Measurements from ENCODE around the gene IRX2.

The IRX2 gene

DNA sequence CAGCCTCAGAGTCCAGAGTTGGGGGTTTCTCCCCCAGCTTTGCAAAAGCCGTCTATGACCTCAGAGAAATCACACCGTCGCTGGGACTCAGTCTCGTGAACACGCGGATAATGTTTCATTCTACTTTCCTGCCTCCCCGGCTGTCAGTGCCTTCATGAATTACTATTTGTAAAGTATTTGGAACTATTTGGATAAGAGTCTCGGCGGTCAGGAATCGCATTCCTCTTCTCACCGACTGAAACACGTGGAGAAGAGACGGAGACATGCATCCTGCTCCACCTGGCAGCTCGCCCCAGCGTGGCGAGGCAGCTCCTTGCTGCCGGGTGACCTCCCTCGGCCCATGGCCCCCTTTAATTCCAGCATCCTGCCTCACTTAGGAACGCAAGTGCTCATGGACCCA, 23.9 kb downstream of the IRX2 start:
- Histone ChIP-seq H3K9me3 (ENCODE audit: severe bottlenecking) (no peaks in the 10 kb centered on the region), H3K36me3 (ENCODE audit: low read depth) (no peaks in the 10 kb centered on the region), H3K27ac (ENCODE audit: poor library complexity, severe bottlenecking) (no peak overlapping the region), H3K4me3 (ENCODE audit: severe bottlenecking) (no peak overlapping the region), H3K4me1 (ENCODE audit: insufficient read depth, poor library complexity, severe bottlenecking) (no peaks in the 10 kb centered on the region), H3K27me3 (ENCODE audit: insufficient read depth, poor library complexity, severe bottlenecking) (peaks cover 38% of the 10 kb centered on the region)
- TF ChIP-seq, protein P1, sequence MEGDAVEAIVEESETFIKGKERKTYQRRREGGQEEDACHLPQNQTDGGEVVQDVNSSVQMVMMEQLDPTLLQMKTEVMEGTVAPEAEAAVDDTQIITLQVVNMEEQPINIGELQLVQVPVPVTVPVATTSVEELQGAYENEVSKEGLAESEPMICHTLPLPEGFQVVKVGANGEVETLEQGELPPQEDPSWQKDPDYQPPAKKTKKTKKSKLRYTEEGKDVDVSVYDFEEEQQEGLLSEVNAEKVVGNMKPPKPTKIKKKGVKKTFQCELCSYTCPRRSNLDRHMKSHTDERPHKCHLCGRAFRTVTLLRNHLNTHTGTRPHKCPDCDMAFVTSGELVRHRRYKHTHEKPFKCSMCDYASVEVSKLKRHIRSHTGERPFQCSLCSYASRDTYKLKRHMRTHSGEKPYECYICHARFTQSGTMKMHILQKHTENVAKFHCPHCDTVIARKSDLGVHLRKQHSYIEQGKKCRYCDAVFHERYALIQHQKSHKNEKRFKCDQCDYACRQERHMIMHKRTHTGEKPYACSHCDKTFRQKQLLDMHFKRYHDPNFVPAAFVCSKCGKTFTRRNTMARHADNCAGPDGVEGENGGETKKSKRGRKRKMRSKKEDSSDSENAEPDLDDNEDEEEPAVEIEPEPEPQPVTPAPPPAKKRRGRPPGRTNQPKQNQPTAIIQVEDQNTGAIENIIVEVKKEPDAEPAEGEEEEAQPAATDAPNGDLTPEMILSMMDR (IDR thresholded peaks at IDR 0.05; ENCODE audit: poor library complexity, severe bottlenecking), result no peak
- no peak for ATAC-seq (ENCODE audit: low read depth)
- no peak for DNase-seq (ENCODE audit: low spot score)

DNA sequence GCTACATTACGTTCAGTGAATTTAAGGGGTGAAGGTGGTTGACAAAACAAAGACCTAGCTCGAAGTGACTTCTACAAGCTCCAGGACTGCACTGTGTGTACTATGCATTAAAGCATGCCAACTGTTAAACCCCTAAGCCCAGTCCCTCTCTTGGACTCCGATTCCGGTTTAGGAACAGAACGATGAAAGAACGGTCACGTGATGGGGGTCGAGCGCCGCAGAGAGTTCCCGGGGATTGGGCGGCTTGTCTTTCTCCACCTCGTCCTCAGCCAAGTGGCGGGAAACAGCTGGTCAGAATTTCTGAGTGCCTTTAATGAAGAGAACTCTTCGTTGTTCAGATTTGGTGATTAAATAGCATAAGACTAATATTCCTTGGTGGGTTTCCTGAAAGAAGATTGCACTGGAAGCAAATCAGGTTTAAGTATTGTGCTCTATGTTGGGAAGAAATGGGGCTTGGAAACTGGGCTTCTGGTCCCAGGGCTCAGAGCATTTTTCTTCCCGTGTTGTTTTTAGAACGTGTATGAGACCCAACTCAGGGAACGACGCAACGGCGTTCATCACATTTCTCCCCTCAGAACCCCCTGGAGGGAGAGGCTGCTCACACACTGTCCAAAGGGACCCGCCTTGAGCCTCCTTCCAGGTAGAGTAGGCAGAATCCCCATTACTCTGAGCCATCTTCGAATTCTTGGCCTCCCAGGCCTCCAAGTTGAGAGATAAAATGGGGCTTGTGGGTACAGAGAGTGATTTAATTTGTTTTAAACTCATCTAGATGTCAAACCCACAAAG, 25.3 kb downstream of the IRX2 start:
- ATAC-seq (ENCODE audit: low read depth) (no peak), DNase-seq (ENCODE audit: low spot score) (no peak)
- no peaks in the 10 kb centered on the region for H3K4me1 ChIP-seq (ENCODE audit: insufficient read depth, poor library complexity, severe bottlenecking)
- TF ChIP-seq, protein P1 (IDR thresholded peaks at IDR 0.05; ENCODE audit: poor library complexity, severe bottlenecking), result no peak
- H3K36me3 ChIP-seq (ENCODE audit: low read depth), result no peaks in the 10 kb centered on the region
- H3K4me3 ChIP-seq (ENCODE audit: severe bottlenecking), result no peak overlapping the region
- peaks cover 31% of the 10 kb centered on the region for H3K27me3 ChIP-seq (ENCODE audit: insufficient read depth, poor library complexity, severe bottlenecking)
- no peaks in the 10 kb centered on the region for H3K9me3 ChIP-seq (ENCODE audit: severe bottlenecking)
- H3K27ac ChIP-seq (ENCODE audit: poor library complexity, severe bottlenecking), result no peak overlapping the region

DNA sequence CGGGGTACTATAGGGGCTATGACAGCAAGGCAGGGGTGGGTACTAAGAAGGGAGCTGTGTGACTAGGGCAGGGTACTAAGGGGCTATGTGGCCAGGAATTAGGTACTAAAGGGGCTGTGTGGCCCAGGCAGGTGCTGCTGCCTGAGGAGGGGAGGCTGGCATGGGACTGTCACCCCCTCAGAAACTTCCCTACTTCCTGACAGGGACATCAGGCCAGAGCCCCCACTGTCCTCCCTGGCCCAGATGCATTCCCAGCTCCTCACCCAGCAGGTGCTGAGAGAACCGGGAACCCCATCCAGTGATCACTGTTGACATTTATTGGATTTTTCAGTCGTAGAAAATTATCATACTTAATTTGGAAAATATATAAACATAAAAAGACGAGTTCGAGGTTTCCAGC, 26.6 kb downstream of the IRX2 start:
- Histone ChIP-seq H3K27ac (ENCODE audit: poor library complexity, severe bottlenecking) (no peak overlapping the region), H3K27me3 (ENCODE audit: insufficient read depth, poor library complexity, severe bottlenecking) (peaks cover 31% of the 10 kb centered on the region), H3K4me1 (ENCODE audit: insufficient read depth, poor library complexity, severe bottlenecking) (no peaks in the 10 kb centered on the region), H3K9me3 (ENCODE audit: severe bottlenecking) (no peaks in the 10 kb centered on the region), H3K4me3 (ENCODE audit: severe bottlenecking) (no peak overlapping the region), H3K36me3 (ENCODE audit: low read depth) (no peaks in the 10 kb centered on the region)
- TF ChIP-seq, protein P1 (IDR thresholded peaks at IDR 0.05; ENCODE audit: poor library complexity, severe bottlenecking), result no peak
- no peak for DNase-seq (ENCODE audit: low spot score)
- no peak for ATAC-seq (ENCODE audit: low read depth)

DNA sequence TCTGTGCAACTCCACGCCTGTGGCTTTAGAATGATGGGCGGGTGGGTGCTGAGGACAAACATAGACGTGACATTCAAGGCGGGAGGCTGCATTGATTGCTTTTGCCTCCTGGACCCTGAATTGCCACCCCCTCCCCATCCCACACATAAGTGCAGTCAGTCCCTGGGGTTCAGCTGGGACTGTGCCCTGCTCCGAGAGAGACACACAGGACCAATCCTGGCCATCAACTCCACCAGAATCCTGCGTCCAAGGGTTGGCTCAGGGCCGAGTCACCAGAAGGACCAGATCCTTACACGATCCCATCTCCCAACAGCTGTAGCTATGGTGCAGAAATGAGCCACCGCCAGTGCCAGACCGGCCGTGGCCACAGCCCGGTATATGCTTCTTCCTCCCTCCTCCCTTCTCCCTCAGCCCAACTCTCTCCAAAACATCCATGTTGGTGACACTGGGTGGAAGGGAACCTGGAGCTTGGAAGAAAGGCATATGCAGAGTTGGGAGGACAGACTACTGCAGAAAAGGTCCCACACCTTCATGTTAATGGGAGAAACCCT, 27.4 kb downstream of the IRX2 start:
- DNase-seq (ENCODE audit: low spot score), result no peak
- Histone ChIP-seq H3K36me3 (ENCODE audit: low read depth) (no peaks in the 10 kb centered on the region), H3K4me3 (ENCODE audit: severe bottlenecking) (no peak overlapping the region), H3K4me1 (ENCODE audit: insufficient read depth, poor library complexity, severe bottlenecking) (no peaks in the 10 kb centered on the region), H3K27ac (ENCODE audit: poor library complexity, severe bottlenecking) (no peak overlapping the region), H3K9me3 (ENCODE audit: severe bottlenecking) (no peaks in the 10 kb centered on the region), H3K27me3 (ENCODE audit: insufficient read depth, poor library complexity, severe bottlenecking) (peaks cover 31% of the 10 kb centered on the region)
- no peak for ATAC-seq (ENCODE audit: low read depth)
- TF ChIP-seq, protein P1 (IDR thresholded peaks at IDR 0.05; ENCODE audit: poor library complexity, severe bottlenecking), result no peak

DNA sequence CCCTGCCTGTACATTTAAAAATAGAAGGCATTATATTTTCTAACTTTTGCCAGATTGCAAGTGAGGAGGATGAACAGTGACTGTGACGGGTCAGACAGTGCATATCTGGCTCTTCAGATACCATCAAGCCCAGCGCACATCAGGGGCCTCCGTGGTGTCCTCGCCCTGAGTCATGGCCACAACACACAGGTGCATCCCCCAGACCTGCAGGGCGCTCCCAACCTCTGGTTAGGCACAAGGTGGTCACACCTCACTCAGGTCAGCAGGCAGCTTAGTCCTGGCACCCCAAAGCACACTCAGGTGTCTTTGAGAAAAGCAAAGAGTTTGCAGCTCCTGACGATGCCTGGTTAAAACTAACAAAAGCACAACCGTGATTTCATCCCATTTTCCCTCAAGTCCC, 28.6 kb downstream of the IRX2 start:
- Histone ChIP-seq H3K27ac (ENCODE audit: poor library complexity, severe bottlenecking) (no peak overlapping the region), H3K27me3 (ENCODE audit: insufficient read depth, poor library complexity, severe bottlenecking) (peaks cover 24% of the 10 kb centered on the region), H3K36me3 (ENCODE audit: low read depth) (no peaks in the 10 kb centered on the region), H3K4me1 (ENCODE audit: insufficient read depth, poor library complexity, severe bottlenecking) (no peaks in the 10 kb centered on the region), H3K9me3 (ENCODE audit: severe bottlenecking) (no peaks in the 10 kb centered on the region), H3K4me3 (ENCODE audit: severe bottlenecking) (no peak overlapping the region)
- DNase-seq (ENCODE audit: low spot score), result no peak
- TF ChIP-seq, protein P1 (IDR thresholded peaks at IDR 0.05; ENCODE audit: poor library complexity, severe bottlenecking), result no peak
- no peak for ATAC-seq (ENCODE audit: low read depth)
